OCI-LY1 (cell line): ENCODE data around the gene TARBP2.

Source experiments
- EZH2 ChIP-seq: fragments of 200-600 bp; sonication (generic), shearing (Covaris generic); IDR thresholded peaks from 2 replicates; pipeline ENCODE4 v1.8.0; 2017; ENCODE audit warnings: borderline replicate concordance, mixed run types, mild to moderate bottlenecking, antibody characterized with exemption, low read length, moderate library complexity, mixed read lengths
- TF ChIP-seq, protein P1 (sequence below): fragments of 200-600 bp; sonication (generic), shearing (Covaris generic); IDR thresholded peaks from 2 replicates; pipeline ENCODE4 v1.5.1; 2017; ENCODE audit warnings: mild to moderate bottlenecking, antibody characterized with exemption, low read length, moderate library complexity, mixed read lengths

DNA sequence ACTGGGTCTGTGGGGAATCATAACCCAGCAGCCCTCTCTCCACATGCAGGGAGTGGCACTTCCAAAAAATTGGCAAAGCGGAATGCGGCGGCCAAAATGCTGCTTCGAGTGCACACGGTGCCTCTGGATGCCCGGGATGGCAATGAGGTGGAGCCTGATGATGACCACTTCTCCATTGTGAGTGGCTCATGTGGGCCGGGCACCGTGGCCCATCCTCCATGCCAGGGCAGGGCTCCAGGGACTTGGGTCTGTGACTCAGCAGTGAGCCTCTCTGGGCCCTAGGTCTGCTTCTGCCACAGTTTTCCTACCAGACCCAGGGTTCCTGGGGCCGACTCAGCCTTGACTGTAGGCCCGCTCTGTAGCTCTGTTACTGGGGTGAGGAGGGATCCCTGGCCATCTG is 4.0 kb downstream of the TARBP2 start:
- TF ChIP-seq, protein P1, sequence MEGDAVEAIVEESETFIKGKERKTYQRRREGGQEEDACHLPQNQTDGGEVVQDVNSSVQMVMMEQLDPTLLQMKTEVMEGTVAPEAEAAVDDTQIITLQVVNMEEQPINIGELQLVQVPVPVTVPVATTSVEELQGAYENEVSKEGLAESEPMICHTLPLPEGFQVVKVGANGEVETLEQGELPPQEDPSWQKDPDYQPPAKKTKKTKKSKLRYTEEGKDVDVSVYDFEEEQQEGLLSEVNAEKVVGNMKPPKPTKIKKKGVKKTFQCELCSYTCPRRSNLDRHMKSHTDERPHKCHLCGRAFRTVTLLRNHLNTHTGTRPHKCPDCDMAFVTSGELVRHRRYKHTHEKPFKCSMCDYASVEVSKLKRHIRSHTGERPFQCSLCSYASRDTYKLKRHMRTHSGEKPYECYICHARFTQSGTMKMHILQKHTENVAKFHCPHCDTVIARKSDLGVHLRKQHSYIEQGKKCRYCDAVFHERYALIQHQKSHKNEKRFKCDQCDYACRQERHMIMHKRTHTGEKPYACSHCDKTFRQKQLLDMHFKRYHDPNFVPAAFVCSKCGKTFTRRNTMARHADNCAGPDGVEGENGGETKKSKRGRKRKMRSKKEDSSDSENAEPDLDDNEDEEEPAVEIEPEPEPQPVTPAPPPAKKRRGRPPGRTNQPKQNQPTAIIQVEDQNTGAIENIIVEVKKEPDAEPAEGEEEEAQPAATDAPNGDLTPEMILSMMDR: no peak
- TF ChIP-seq EZH2: no peak
